ENCODE results near the gene PIWIL1.

DNA sequence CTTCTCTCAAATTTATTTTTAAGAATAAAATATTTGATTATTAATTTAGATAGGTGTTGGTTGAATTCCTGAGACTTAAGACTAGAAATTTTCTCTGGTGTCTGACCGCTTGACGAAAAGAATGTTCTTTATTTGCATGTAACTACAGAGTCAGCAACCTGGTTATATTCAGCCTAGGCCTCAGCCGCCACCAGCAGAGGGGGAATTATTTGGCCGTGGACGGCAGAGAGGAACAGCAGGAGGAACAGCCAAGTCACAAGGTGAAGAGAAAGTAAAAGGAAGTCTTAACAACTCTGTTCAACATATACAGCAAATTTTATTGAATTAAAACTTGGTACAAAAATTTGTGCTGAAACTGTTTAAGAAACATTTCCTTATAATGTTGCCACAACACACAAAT lies 5.2 kb downstream of the PIWIL1 start:
- TF ChIP-seq POLR2AphosphoS5 (IDR thresholded peaks at IDR 0.05; ENCODE audit: low read depth, low read length) (no peak), REST (IDR thresholded peaks at IDR 0.05; ENCODE audit: insufficient read depth in 1 of 2, low read depth in 2 of 2, low read length in 2 of 2) (no peak)
